Spleen (tissue), 7 donors: ENCODE results near the gene BSPRY.

Experiments used
- CTCF ChIP-seq, 11 experiments: fragments of 200-600 bp in 7 of 11; fragments of 450-650 bp in 4 of 11; sonication (generic) in 4 of 11; IDR thresholded peaks in 8 of 11; conservative IDR thresholded peaks in 3 of 11; 1 replicate in 7 of 11; 2 replicates in 4 of 11; pipeline versions ENCODE4 v1.4.0 to v1.8.0; 2016 to 2021; ENCODE audit warnings: antibody characterized with exemption in 11 of 11, inconsistent platforms in 4 of 11, mild to moderate bottlenecking in 1 of 11
- POLR2A ChIP-seq, 3 donors: fragments of 450-650 bp; IDR thresholded peaks; one replicate each; pipeline ENCODE4 v1.5.1; 2017; ENCODE audit warnings: antibody characterized with exemption in 3 of 3, mild to moderate bottlenecking in 1 of 3
- POLR2AphosphoS5 ChIP-seq, 3 donors: sonication (generic); formaldehyde crosslinking; IDR thresholded peaks; one replicate each; pipeline ENCODE4 v1.5.1; 2017; ENCODE audit warnings: antibody characterized with exemption in 3 of 3
- donor health status: DM: no; HTN: no; CAD: no; lungs with moderate emphysema.
- donor health status: DM: no; HTN: no; CAD: no.
- donor health status: DM: no; HTN: no; CAD: no.

- TF ChIP-seq CTCF (IDR thresholded peaks at IDR 0.05 in 8 of 11, conservative IDR thresholded peaks at IDR 0.05 in 3 of 11) (no peak), POLR2A (IDR thresholded peaks at IDR 0.05) (no peak), POLR2AphosphoS5 (IDR thresholded peaks at IDR 0.05) (no peak)
These were observed 1.6 kb downstream of the BSPRY start for GRCh38 chr9:113350937-113351336.
